K562 (cell line): Measurements from ENCODE around the gene ADI1. TPM values are rescaled to one million over a fixed set of nuclear protein-coding genes. Genes with fewer than 3 reads are reported as not detected.

Experiments
- CREM ChIP-seq: IDR thresholded peaks from 2 replicates; pipeline ENCODE4 v1.6.1; 2014; ENCODE audit warnings: antibody characterized with exemption, low read depth
- POLR2G ChIP-seq: fragments of 200-400 bp; formaldehyde crosslinking; IDR thresholded peaks from 2 replicates; pipeline ENCODE4 v1.6.1; 2017; ENCODE audit warnings: low read depth, mild to moderate bottlenecking, antibody characterized with exemption, low read length, moderate library complexity
- POLR3A ChIP-seq: IDR thresholded peaks from 2 replicates; pipeline ENCODE4 v1.6.1; 2011; ENCODE audit warnings: borderline replicate concordance, mild to moderate bottlenecking, moderate library complexity; ENCODE audit not compliant: insufficient read length, insufficient read depth; ENCODE audit errors: extremely low read depth
- RBFOX2 ChIP-seq: fragments of 200-400 bp; formaldehyde crosslinking; IDR thresholded peaks from 2 replicates; pipeline ENCODE4 v1.6.1; 2017; ENCODE audit warnings: low read depth, mild to moderate bottlenecking, low read length, moderate library complexity
- SMARCA4 ChIP-seq: fragments of 450-650 bp; IDR thresholded peaks from 2 replicates; pipeline ENCODE4 v1.6.1; 2016
- polyA plus RNA-seq, 8 experiments: library from polyadenylated mRNA; depleted of rRNA in 4 of 8; stranded (reverse) in 5 of 8; unstranded in 3 of 8; fragments of >200 nt; fragmentation: Nextera tagmentation in 2 of 8; fragmentation: Illumina TruSeq in 1 of 8; extraction: Ambion mirVana in 2 of 8; extraction: Trizol in 1 of 8; gene quantifications; 2 replicates each; pipeline versions ENCODE4 v1.2.1 to v1.2.3, GENCODE V29; 2011 to 2014; ENCODE audit warnings: inconsistent platforms in 1 of 8, missing spikeins in 1 of 8
- total RNA-seq, 7 experiments: library from RNA; depleted of rRNA in 6 of 7; stranded (reverse); fragments of >200 nt in 6 of 7; fragmentation: Illumina TruSeq in 2 of 7; extraction: Trizol in 2 of 7; gene quantifications; 2 replicates each; pipeline versions ENCODE4 v1.2.1 to v1.2.3, GENCODE V29; 2011 to 2021; ENCODE audit warnings: low replicate concordance in 1 of 7
- TF ChIP-seq, protein P1 (sequence below): fragments of 200-800 bp; sonication (Bioruptor generic); IDR thresholded peaks from 2 replicates; pipeline ENCODE4 v1.6.1; 2017; ENCODE audit warnings: missing genetic modification characterization, missing compliant biosample characterization
- TF ChIP-seq, protein P2 (sequence below), 2 experiments: fragments of 450-650 bp in 1 of 2; sonication (generic) in 1 of 2; formaldehyde crosslinking in 1 of 2; IDR thresholded peaks; 2 replicates each; pipeline versions ENCODE4 v1.7.1 to v1.9.0; 2016 to 2022; ENCODE audit warnings: inconsistent platforms in 1 of 2, mild to moderate bottlenecking in 1 of 2, missing genetic modification reagents in 1 of 2
- TF ChIP-seq, protein P3 (sequence below): fragments of 450-650 bp; IDR thresholded peaks from 2 replicates; pipeline ENCODE4 v1.6.1; 2017; ENCODE audit warnings: mild to moderate bottlenecking, moderate library complexity

The ADI1 gene
- total and polyA plus RNA-seq, 9 of the 15 experiments (the other 6 are each of a cell fraction or from before 2014, with no cell fraction given), result 6.1 to 51.0 (median 27.1) TPM

DNA sequence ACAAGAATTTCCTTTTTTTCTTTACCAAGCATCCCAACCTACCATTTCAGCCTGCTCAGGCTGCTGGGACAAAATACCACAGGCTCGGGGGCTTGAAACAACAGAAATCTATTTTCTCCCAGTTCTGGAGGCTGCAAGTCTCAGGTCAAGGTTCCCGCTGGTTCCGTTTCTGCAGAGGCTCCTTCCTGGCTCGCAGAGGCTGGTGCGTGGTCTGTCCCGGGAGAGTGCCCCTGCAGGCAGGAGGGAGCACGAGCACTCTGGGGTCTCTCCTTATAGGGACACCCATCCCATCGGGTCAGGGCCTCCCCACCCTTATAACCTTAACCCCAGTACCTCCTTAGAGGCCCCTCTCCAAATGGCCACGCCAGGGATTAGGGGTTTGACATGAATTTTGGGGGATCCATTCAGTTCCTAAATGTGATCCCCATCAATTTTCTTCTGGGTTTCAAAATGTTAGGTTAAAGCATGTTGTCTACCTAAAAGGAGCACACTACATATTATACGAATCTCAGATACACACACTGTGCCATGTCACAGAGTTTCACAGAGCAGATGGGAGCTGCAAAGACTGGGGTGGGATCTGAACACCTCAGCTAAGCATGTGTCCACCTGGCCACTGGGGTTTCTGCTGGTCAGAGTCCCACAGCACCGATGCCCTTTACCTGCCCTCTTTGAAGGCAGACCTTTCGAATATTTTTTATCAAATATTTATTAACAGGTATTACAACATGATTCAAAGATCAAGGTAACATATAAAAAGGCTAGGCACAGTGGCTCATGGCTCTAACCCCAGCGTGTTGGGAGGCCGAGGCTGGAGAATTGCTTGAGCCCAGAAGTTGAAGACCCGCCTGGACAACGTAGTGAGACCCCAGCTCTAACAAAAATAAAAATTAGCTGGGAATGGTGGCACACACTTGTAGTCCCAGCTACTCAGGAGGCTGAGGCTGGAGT, 17.6 kb upstream of the ADI1 start (continued):
- TF ChIP-seq POLR2G (0 out of 2 replicates have a peak, but pooled peaks have one; percentile 23), RBFOX2 (peak; percentile 43), POLR3A (no peak), CREM (peak; percentile 51), SMARCA4 (no peak)
- TF ChIP-seq, protein P1, sequence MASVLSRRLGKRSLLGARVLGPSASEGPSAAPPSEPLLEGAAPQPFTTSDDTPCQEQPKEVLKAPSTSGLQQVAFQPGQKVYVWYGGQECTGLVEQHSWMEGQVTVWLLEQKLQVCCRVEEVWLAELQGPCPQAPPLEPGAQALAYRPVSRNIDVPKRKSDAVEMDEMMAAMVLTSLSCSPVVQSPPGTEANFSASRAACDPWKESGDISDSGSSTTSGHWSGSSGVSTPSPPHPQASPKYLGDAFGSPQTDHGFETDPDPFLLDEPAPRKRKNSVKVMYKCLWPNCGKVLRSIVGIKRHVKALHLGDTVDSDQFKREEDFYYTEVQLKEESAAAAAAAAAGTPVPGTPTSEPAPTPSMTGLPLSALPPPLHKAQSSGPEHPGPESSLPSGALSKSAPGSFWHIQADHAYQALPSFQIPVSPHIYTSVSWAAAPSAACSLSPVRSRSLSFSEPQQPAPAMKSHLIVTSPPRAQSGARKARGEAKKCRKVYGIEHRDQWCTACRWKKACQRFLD (CRISPR knock-in tag), result 0 out of 2 replicates have a peak, but pooled peaks have one; percentile 23
- TF ChIP-seq, protein P2, sequence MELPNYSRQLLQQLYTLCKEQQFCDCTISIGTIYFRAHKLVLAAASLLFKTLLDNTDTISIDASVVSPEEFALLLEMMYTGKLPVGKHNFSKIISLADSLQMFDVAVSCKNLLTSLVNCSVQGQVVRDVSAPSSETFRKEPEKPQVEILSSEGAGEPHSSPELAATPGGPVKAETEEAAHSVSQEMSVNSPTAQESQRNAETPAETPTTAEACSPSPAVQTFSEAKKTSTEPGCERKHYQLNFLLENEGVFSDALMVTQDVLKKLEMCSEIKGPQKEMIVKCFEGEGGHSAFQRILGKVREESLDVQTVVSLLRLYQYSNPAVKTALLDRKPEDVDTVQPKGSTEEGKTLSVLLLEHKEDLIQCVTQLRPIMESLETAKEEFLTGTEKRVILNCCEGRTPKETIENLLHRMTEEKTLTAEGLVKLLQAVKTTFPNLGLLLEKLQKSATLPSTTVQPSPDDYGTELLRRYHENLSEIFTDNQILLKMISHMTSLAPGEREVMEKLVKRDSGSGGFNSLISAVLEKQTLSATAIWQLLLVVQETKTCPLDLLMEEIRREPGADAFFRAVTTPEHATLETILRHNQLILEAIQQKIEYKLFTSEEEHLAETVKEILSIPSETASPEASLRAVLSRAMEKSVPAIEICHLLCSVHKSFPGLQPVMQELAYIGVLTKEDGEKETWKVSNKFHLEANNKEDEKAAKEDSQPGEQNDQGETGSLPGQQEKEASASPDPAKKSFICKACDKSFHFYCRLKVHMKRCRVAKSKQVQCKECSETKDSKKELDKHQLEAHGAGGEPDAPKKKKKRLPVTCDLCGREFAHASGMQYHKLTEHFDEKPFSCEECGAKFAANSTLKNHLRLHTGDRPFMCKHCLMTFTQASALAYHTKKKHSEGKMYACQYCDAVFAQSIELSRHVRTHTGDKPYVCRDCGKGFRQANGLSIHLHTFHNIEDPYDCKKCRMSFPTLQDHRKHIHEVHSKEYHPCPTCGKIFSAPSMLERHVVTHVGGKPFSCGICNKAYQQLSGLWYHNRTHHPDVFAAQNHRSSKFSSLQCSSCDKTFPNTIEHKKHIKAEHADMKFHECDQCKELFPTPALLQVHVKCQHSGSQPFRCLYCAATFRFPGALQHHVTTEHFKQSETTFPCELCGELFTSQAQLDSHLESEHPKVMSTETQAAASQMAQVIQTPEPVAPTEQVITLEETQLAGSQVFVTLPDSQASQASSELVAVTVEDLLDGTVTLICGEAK (IDR thresholded peaks at IDR 0.05), result peak; percentile 60
- TF ChIP-seq, protein P2 (CRISPR knock-in tag; IDR thresholded peaks at IDR 0.05), result no peak
- TF ChIP-seq, protein P3, sequence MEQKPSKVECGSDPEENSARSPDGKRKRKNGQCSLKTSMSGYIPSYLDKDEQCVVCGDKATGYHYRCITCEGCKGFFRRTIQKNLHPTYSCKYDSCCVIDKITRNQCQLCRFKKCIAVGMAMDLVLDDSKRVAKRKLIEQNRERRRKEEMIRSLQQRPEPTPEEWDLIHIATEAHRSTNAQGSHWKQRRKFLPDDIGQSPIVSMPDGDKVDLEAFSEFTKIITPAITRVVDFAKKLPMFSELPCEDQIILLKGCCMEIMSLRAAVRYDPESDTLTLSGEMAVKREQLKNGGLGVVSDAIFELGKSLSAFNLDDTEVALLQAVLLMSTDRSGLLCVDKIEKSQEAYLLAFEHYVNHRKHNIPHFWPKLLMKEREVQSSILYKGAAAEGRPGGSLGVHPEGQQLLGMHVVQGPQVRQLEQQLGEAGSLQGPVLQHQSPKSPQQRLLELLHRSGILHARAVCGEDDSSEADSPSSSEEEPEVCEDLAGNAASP, result no peak
